Ovary (tissue), 3 donors: ENCODE results near the gene KEL.

Experiments
- EP300 ChIP-seq: sonication (generic); formaldehyde crosslinking; IDR thresholded peaks from one replicate; pipeline ENCODE4 v1.6.1; 2017; ENCODE audit warnings: antibody characterized with exemption
- POLR2A ChIP-seq: fragments of 450-650 bp; IDR thresholded peaks from one replicate; pipeline ENCODE4 v1.6.1; 2017; ENCODE audit warnings: antibody characterized with exemption, mild to moderate bottlenecking, moderate library complexity
- TF ChIP-seq, protein P1 (sequence below), 3 donors: fragments of 450-650 bp in 2 of 3; fragments of 200-600 bp in 1 of 3; IDR thresholded peaks; one replicate each; pipeline versions ENCODE4 v1.5.1 to v1.8.0; 2016 to 2022; ENCODE audit warnings: antibody characterized with exemption in 3 of 3, mild to moderate bottlenecking in 1 of 3
- donor health status: DM: no; HTN: no; CAD: no.

GRCh38 chr7:142908921-142909890, 53.0 kb downstream of the KEL start:
- TF ChIP-seq EP300 = no peak
- TF ChIP-seq, protein P1, sequence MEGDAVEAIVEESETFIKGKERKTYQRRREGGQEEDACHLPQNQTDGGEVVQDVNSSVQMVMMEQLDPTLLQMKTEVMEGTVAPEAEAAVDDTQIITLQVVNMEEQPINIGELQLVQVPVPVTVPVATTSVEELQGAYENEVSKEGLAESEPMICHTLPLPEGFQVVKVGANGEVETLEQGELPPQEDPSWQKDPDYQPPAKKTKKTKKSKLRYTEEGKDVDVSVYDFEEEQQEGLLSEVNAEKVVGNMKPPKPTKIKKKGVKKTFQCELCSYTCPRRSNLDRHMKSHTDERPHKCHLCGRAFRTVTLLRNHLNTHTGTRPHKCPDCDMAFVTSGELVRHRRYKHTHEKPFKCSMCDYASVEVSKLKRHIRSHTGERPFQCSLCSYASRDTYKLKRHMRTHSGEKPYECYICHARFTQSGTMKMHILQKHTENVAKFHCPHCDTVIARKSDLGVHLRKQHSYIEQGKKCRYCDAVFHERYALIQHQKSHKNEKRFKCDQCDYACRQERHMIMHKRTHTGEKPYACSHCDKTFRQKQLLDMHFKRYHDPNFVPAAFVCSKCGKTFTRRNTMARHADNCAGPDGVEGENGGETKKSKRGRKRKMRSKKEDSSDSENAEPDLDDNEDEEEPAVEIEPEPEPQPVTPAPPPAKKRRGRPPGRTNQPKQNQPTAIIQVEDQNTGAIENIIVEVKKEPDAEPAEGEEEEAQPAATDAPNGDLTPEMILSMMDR (IDR thresholded peaks at IDR 0.05) = no peak
- TF ChIP-seq POLR2A = no peak
